Sigmoid colon (tissue), 4 donors: Measurements from ENCODE around the gene TRPM3.

Experiments
- CTCF ChIP-seq, 4 experiments: fragments of 450-650 bp in 3 of 4; fragments of 200-600 bp in 1 of 4; IDR thresholded peaks; one replicate each; pipeline ENCODE4 v1.5.1; 2016 to 2019; ENCODE audit warnings: antibody characterized with exemption in 4 of 4, mild to moderate bottlenecking in 3 of 4, moderate library complexity in 2 of 4
- POLR2A ChIP-seq, 2 donors: fragments of 450-650 bp; IDR thresholded peaks; one replicate each; pipeline ENCODE4 v1.6.1; 2016; ENCODE audit warnings: antibody characterized with exemption in 2 of 2, mild to moderate bottlenecking in 2 of 2, moderate library complexity in 2 of 2
- POLR2AphosphoS5 ChIP-seq, 4 donors: sonication (generic); formaldehyde crosslinking; IDR thresholded peaks; one replicate each; pipeline ENCODE4 v1.6.1; 2017; ENCODE audit warnings: antibody characterized with exemption in 4 of 4

DNA sequence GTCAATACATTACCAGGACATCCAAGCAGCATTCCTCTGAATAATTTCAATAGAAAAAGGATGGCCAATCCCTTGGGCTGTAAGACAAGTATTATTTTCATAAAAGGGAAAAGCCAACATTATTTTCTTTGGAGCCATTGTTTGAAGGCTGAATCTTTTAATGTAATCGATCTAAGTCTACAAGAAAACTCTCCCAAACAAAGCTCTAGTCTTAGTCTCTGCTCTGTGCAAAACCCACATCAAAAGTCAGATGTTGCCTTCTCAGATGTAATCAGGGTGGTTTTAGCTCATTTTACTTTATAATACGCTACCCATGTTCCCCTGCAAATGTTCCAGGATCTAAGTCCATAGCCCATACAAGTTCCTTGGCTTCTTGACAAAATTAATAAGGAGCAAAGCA lies 325.6 kb downstream of the TRPM3 start:
- TF ChIP-seq CTCF (IDR thresholded peaks at IDR 0.05), result no peak
- TF ChIP-seq POLR2AphosphoS5 (IDR thresholded peaks at IDR 0.05), result no peak
- TF ChIP-seq POLR2A (IDR thresholded peaks at IDR 0.05), result no peak
